HG02588 (cell line): ENCODE data around the gene DNMT3L.

ENCODE experiments used
- ATAC-seq: cut with Tn5 transposase; IDR thresholded peaks from one replicate; pipeline ENCODE4 v1.9.1; 2021; ENCODE audit warnings: mild to moderate bottlenecking, moderate library complexity; ENCODE audit not compliant: unreplicated experiment

DNMT3L gene

GRCh38 chr21:44279354-44280260 is 17.9 kb upstream of the DNMT3L start:
- ATAC-seq = no peak

DNA sequence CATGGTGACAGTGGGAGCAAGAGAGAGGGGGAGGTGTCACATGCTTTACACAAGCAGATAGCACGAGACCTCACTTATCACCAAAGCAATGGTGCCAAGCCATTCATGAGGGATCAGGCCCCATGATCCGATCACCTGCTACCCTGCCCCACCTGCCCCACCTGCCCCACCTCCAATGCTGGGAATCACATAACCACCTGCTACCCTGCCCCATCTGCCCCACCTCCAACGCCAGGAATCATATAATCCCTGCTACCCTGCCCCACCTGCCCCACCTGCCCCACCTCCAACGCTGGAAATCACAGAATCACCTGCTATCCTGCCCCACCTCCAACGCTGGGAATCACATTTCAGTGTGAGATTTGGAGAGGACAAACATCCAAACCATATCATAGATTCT is 13.3 kb upstream of the DNMT3L start:
- no peak for ATAC-seq

DNA sequence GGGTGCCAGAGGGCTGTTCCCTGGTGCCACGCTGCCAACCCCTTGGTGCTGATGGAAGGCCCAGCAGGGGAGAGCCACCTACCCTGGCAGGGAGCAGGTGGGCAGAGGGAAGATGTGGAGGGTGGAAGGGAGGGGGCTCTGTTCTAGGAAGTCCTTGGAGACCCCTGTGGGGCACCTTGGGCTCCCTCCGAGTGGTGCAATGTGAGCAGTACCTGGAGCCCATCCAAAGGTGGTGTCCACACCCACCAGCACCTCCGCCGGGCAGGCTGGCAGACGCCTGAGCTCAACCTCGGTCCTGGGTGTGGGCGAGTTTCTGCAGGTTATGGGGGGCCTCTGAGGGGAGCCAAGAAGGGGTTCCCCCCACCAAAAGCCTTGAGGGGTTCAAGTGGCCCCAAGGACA is 11.3 kb upstream of the DNMT3L start:
- no peak for ATAC-seq

- ATAC-seq = no peak
Measured at GRCh38 chr21:44272284-44272858, 10.7 kb upstream of the DNMT3L start.

- ATAC-seq = no peak
Measured at GRCh38 chr21:44271558-44272283, 10.0 kb upstream of the DNMT3L start.

DNA sequence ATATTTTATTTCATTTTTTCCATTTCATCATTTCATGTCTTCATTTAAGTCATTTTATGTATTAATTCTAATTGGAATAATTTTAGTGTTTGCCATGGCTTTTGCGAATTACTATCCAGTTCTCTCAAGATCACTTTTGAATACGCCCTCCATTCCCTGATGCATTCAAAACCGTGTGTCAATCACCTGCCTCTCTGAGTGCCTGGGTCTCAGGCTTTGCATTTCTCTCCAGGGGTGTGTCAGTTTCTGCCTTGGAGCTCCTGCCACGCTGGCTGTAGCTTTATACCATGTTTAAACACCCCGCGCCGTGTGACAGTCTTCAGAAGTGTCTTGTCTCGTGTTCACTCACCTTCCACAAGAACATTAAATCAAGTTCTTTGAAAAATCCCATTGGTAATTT is 7.4 kb upstream of the DNMT3L start:
- ATAC-seq = no peak

- no peak for ATAC-seq
Measured at GRCh38 chr21:44267655-44268142, 6.0 kb upstream of the DNMT3L start.

DNA sequence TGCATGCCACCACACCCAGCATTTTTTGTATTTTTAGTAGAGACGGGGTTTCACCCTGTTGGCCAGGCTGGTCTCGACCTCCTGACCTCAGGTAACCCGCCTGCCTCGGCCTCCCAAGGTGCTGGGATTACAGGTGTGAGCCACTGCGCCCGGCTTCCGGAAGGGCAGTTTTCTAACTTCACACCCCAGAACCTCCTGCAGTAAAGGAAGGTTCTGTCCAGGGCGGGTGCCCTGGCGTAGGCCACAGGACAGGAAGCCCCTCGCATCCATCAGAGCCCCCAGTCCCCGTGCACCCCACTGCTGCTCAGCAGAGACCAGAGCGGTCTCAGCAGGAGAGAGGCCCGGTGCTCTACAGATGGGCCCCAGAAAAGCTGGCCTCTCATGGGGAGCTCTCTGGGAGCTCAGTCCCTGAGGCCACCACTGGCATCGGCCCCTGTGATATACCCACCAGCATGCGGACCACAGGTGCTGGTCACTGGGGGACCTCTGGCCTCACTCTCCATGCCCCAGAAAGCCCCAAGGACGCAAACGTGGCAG is 4.1 kb upstream of the DNMT3L start:
- ATAC-seq = no peak

GRCh38 chr21:44263768-44264167 is 2.1 kb upstream of the DNMT3L start:
- ATAC-seq = no peak

DNA sequence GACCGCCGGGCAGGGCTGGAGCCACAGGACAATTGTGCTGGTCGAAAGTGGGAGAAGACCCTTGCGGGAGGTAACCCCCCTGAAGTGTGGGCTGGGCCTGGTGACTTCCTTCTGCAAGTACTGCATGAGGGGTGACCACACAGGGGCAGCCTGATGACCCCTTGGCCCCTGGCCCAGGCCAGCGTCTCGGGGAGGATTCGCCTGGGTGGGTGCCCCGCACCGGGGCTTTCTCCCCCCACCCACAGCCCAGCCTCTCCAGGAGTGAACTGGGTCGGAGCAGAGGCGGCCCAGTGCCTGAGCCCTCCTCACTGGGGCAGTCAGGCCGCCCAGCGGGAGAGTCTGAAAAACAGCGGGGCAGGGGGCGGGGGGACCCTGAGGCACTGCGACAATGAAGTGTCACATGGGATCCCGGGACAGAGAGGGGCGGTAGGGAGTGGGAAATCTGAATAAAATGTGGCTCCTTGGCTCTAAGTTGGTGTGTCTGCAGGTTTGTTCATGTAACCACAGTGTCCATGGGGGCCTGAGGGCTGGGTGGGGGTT is 1.6 kb upstream of the DNMT3L start:
- ATAC-seq = no peak

GRCh38 chr21:44262338-44263056 is 800 bp upstream of the DNMT3L start:
- ATAC-seq = no peak

DNA sequence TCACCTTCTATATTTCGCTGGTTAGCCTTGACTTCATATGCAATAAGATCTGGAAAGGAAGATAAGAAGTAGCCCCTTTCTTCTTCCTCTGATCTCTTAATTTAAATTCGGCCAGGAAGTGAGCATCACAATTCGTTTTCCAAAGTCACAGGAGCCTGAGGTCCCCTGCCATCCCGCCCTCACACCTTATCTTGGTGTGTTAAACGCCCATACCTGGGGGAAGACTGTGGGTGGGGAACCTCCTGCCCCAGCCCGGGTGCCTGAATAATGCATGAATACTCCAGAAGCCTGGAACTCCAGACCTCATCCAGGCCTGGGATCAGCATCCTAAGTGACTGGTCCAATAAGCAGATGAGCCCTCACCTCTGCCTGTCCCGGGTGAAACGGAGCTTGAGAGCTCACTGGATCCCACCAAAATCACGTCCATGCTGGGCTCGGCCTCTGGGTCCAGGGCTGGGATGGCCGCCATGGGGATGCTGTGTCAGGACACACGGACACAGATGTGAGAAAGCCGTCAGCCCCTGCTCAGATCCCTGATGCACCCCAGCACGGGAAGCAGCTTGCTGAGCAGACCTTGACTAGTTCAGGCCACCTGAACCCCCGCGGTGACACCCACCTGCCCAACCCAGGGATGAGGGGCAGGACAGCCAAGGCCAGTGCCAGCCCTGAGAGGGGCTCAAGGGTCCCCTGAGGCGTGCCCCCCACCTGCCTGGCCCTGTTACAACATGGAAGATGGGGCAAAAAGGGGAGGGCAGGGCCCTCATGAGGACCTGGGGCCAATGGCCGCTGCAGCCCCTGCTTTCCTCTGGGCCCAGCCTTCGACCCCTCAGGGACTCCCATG is 686 bp downstream of the DNMT3L start:
- no peak for ATAC-seq

DNA sequence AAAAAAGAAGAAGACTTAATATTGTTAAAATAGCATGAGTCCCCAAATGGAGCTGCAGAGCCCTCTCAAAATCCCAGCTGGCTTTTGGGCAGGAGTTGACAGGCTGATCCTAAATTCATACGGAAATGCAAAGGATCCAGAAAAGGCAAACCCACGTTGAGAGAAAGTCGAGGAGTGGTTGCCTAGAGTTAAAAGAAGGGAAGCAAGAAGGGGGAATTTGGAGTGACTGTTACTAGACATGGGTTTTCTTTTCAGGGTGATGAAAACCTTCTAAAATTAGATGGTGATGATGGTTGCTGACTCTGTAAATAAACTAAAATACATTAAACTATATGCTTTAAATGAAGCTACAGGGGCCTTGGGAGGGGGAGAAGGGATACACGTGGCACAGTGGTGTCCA is 1.6 kb downstream of the DNMT3L start:
- no peak for ATAC-seq

DNA sequence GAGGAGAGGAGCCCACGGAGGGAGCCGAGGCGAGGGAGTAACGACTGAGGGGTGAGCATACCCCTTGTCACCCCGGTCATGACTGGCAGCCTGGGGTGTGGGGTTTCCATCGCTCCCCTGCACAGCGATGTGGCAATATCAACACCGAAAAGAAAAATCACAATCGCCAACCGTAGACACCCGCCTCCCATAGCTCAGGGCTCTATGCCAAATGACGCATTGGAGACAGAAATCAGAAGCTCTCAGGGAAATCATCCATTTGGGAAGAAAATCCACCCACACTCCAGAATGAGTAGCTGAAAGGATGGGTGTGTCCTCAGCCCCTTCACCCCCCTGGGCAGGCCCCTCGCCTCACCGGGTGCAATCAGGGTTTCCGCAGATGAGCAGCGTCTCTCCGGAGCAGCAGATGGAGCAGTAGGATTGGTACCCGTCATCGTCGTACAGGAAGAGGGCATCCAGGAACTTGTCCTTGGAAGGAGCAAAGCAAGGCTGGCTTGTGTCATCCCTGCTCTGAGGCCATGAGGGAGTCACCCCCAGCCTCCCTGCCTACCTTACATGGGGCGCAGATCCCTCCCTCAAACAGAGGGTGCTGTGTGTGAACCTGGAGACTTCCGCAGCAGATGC is 2.5 kb downstream of the DNMT3L start:
- no peak for ATAC-seq

DNA sequence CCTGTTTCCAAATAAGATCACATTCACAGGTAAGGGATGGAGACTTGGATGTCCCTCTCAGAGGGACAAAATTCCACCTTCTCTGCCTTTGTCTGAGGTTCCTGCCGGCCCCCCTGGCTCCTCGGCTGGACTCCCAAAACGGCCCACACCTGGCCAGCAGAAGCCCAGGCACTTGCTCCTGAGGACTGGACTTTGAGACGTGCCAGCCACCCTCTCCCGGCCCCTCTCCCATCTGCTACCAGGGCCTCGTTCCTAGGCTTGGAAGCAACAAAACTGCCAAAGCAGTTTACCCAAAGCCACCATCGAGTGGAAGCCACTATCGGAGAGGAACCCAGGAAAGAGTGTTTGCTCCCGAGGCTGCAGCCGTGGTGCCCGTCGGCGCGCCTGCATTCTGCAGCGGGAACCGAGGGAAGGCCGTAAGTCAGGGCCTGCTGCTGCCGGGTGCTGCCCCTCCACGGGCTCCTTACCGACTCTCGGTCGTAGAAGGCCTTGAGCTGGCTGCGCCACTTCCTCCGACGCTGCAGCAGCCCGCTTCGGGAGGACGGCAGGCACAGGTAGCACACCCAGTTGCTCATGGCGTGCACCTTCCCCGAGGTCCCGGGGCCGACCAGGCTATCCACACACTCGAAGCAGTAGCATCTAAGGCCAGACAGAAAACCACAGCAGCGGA is 3.5 kb downstream of the DNMT3L start:
- no peak for ATAC-seq

DNA sequence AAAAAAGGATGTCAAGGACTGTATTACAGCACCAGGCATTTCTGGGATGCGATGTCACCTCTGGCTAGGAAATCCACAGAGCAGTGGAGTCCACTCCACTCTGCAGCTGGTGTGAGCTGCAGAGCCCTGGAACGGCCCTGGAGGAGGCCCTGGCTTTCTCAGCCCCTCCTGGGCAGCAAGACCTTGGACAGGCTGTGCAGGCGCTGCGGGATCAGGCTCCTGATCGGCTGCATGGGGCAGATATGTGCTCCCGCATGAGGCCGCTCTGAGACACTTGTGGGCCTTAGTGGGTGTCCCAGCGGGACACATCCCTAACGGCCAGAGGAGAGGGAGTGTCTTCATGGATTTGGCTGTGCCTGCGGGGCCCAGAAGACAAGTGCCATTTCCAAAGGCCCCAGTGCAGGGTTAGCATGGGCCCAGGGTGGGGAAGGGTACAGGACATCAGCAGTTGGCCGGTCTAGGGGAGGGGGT is 6.2 kb downstream of the DNMT3L start:
- no peak for ATAC-seq

DNA sequence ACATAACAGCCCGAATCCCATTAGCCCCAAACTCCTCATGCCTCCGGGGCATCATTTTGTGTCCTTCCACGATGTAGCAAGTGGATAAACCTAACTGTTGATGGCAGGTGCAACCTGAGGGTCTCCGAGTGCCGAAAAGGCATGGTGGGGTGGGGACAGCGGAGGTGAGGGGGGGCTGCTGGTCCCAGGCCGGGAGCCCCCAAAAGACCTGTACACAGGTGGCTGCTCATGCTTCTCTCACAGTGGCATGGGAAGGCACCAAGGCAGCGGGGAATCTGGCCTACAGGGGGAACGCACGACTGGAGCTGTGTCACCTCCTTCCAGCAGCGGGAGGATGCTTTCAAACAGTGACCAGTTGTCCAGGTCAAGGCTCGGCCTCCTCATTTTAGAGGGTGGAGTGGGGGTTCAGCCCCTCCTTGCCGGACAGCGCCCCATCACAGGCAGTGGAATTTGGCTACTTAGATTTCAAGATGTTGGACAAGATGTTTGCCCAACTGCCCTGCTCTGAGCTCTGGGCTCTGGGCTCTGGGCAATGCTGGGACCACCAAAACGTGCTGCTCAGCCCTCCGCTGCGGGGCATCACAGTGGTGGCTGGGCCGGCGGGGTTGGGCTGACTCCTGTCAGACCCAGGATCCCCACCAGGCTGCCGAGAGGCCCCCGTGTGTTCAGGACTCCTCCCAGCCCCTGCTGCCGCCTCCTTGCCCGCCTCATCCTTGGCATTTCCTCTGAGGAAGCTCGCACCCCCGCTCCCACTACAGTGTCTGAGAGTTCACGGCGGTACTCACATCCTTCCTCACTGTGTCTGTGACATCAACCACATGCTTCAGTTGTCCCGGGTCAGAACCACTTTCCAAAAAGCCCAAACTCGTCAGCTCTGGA is 7.6 kb downstream of the DNMT3L start:
- no peak for ATAC-seq
